PC-9 (cell line): Measurements from ENCODE around the gene MOCS3. TPM values are rescaled to one million over a fixed set of nuclear protein-coding genes. Genes with fewer than 3 reads are reported as not detected.

Experiments used
- BruUV-seq: library from RNA; stranded (reverse); fragments of 400-500 nt; replicated peaks from 2 replicates; lab custom pipeline; 2021; lab: Mats Ljungman, UMichigan
- CTCF ChIA-PET: fragments of 300-600 bp; sonication (Branson Sonifier 250); formaldehyde crosslinking; loops from one replicate; lab custom pipeline; 2022; ENCODE audit warnings: antibody characterized with exemption; lab: Charles Lee
- POLR2A ChIA-PET: fragments of 300-600 bp; sonication (Branson Sonifier 250); formaldehyde crosslinking; loops from one replicate; lab custom pipeline; 2022; ENCODE audit warnings: antibody characterized with exemption; ENCODE audit not compliant: unreplicated experiment; lab: Charles Lee
- DNase-seq, 2 experiments: peaks; one replicate each; pipeline versions ENCODE4 v3.0.0 to v3.0.0-alpha.2; 2015 to 2022; ENCODE audit warnings: mixed read lengths in 1 of 2
- H2AFZ ChIP-seq: fragments of 200-600 bp; sonication (generic); 2 replicates; pipeline ENCODE4 v1.8.1; 2017; ENCODE audit warnings: antibody characterized with exemption
- H3F3A ChIP-seq: fragments of 200-600 bp; sonication (generic); 2 replicates; pipeline ENCODE4 v1.8.1; 2017; ENCODE audit warnings: antibody characterized with exemption, mild to moderate bottlenecking, low read depth; ENCODE audit not compliant: insufficient read depth
- H3K27ac ChIP-seq: fragments of 200-600 bp; sonication (generic); 2 replicates; pipeline ENCODE4 v1.6.1; 2016; ENCODE audit warnings: mixed run types
- H3K27me3 ChIP-seq: fragments of 200-600 bp; sonication (generic); 2 replicates; pipeline ENCODE4 v1.6.1; 2016; ENCODE audit warnings: low read depth, mixed run types; ENCODE audit not compliant: insufficient read depth
- H3K36me3 ChIP-seq: fragments of 200-600 bp; sonication (generic); 2 replicates; pipeline ENCODE4 v1.6.1; 2016; ENCODE audit warnings: low read depth, mixed run types
- H3K4me1 ChIP-seq: fragments of 200-600 bp; sonication (generic); replicated peaks from 2 replicates; pipeline ENCODE4 v1.6.1; 2016; ENCODE audit warnings: mixed run types; ENCODE audit not compliant: insufficient read depth
- H3K4me2 ChIP-seq: fragments of 200-600 bp; sonication (generic); 2 replicates; pipeline ENCODE4 v1.6.1; 2017; ENCODE audit warnings: mixed run types
- H3K4me3 ChIP-seq: fragments of 200-600 bp; sonication (generic); 2 replicates; pipeline ENCODE4 v1.6.1; 2016; ENCODE audit warnings: mixed run types
- H3K79me2 ChIP-seq: fragments of 200-600 bp; sonication (generic); 2 replicates; pipeline ENCODE4 v1.6.1; 2017; ENCODE audit warnings: low read depth, mixed run types
- H3K9me2 ChIP-seq: fragments of 200-600 bp; sonication (generic); 2 replicates; pipeline ENCODE4 v1.8.1; 2017; ENCODE audit warnings: mild to moderate bottlenecking; ENCODE audit not compliant: insufficient read depth
- H3K9me3 ChIP-seq: fragments of 200-600 bp; sonication (generic); 2 replicates; pipeline ENCODE4 v1.8.1; 2016; ENCODE audit warnings: low read depth; ENCODE audit not compliant: insufficient read depth
- H4K20me1 ChIP-seq: fragments of 200-600 bp; sonication (generic); 2 replicates; pipeline ENCODE4 v1.8.1; 2017; ENCODE audit not compliant: insufficient read depth
- EZH2 ChIP-seq: fragments of 200-600 bp; sonication (generic); IDR thresholded peaks from 2 replicates; pipeline ENCODE4 v1.8.0; 2017; ENCODE audit warnings: antibody characterized with exemption, low read depth
- intact Hi-C: fragments of 100-400 bp; cut with micrococcal nuclease; formaldehyde crosslinking; loops from one replicate; pipeline ENCODE4 v1.10.0; 2022; ENCODE audit not compliant: unreplicated experiment
- total RNA-seq: library from RNA; stranded (reverse); gene quantifications from 2 replicates; pipeline ENCODE4 v1.2.3, GENCODE V29; 2021
- TF ChIP-seq, protein P1 (sequence below): fragments of 200-600 bp; sonication (generic); conservative IDR thresholded peaks from 2 replicates; pipeline ENCODE4 v1.6.1; 2017; ENCODE audit warnings: mixed run types, antibody characterized with exemption, mild to moderate bottlenecking, moderate library complexity

Gene MOCS3
- total RNA-seq, 1 experiment from 2014 or later, result 4.8 TPM

DNA sequence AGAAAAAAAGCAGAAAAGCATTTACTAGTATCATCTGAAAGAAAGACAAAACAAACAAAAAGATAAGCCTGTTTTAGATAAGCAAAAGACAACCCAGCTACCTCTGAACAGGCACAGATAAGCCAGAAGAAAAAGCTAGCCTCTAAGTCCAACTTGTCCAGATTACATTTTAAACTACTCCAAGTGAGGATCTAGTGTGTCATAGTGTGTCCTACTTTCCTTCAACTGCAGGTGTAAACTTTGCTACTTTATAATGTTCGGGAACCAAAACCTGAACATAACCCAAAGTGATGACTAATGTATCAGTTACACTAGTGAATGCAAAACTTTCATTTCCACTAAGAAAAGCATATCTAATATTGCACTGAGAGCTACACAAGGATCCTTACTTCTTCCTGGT lies 46.9 kb upstream of the MOCS3 start:
- Histone ChIP-seq H3K36me3 (peaks cover 24% of the 10 kb centered on the region; the same call in 1 of the 2 replicates), H3K9me2 (no peaks in the 10 kb centered on the region), H3K4me3 (no peak overlapping the region), H3K4me1 (no peaks in the 10 kb centered on the region), H3F3A (peaks cover 7% of the 10 kb centered on the region; the same call in 1 of the 2 replicates), H4K20me1 (peaks cover 98% of the 10 kb centered on the region), H3K4me2 (no peak overlapping the region), H3K9me3 (no peaks in the 10 kb centered on the region), H3K27me3 (no peaks in the 10 kb centered on the region), H3K79me2 (peaks cover 100% of the 10 kb centered on the region), H2AFZ (no peak overlapping the region), H3K27ac (no peak overlapping the region)
- no peak for DNase-seq
- ChIA-PET CTCF (no interaction called here), POLR2A (interaction anchor here (0.7 kb wide), 1 partner anchor 16 kb away, joined by 5 read pairs; no protein-coding TSS in a partner anchor)
- TF ChIP-seq, protein P1, sequence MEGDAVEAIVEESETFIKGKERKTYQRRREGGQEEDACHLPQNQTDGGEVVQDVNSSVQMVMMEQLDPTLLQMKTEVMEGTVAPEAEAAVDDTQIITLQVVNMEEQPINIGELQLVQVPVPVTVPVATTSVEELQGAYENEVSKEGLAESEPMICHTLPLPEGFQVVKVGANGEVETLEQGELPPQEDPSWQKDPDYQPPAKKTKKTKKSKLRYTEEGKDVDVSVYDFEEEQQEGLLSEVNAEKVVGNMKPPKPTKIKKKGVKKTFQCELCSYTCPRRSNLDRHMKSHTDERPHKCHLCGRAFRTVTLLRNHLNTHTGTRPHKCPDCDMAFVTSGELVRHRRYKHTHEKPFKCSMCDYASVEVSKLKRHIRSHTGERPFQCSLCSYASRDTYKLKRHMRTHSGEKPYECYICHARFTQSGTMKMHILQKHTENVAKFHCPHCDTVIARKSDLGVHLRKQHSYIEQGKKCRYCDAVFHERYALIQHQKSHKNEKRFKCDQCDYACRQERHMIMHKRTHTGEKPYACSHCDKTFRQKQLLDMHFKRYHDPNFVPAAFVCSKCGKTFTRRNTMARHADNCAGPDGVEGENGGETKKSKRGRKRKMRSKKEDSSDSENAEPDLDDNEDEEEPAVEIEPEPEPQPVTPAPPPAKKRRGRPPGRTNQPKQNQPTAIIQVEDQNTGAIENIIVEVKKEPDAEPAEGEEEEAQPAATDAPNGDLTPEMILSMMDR, result no peak
- TF ChIP-seq EZH2, result no peak
- BruUV-seq, result no TSS peak
- intact Hi-C loops, result no loop called here

DNA sequence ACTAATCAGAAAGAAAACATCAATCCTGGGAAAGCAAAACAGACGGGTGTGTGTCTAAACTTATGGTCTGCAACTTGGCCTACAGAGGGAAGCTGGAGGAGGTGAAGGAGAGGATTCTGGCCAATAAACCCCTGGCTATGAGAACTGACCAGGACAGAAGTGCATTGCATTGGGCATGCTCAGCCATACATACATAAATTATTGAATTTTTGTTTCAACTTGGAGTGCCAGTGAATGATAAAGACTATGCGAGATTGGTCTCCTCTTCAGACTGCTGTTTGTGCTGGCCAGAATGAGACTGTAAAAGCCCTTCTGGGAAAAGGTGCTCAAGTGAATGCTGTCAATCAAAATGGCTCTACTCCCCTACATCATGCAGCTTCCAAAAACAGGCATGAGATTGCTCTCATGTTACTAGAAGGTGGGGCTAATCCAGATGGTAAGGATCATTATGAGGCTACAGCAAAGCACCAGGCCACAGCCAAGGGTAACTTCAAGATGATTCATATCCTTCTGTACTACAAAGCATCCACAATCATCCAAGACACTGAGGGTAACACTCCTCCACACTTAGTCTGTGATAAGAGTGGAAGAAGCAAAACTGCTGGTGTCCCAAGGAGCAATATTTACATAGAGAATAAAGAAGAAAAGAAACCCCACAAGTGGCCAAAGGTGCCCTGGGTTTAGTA lies 44.8 kb upstream of the MOCS3 start:
- H3K9me3 ChIP-seq, result no peaks in the 10 kb centered on the region
- no peaks in the 10 kb centered on the region for H3K27me3 ChIP-seq
- peaks cover 100% of the 10 kb centered on the region for H4K20me1 ChIP-seq
- BruUV-seq, result no TSS peak
- H3K4me2 ChIP-seq, result no peak overlapping the region
- H3K27ac ChIP-seq, result no peak overlapping the region
- H3K36me3 ChIP-seq, result peaks cover 24% of the 10 kb centered on the region; the same call in 1 of the 2 replicates
- ChIA-PET CTCF (no interaction called here), POLR2A (interaction anchor here (0.5 to 0.8 kb wide), 2 partner anchors 41 to 75 kb away, joined by 3 to 5 read pairs; no protein-coding TSS in a partner anchor)
- intact Hi-C loops, result no loop called here
- no peak for DNase-seq
- TF ChIP-seq EZH2, result no peak
- TF ChIP-seq, protein P1, result no peak
- no peak overlapping the region for H3K4me3 ChIP-seq
- H3K79me2 ChIP-seq, result peaks cover 100% of the 10 kb centered on the region
- no peaks in the 10 kb centered on the region for H3K4me1 ChIP-seq
- peaks cover 7% of the 10 kb centered on the region for H3F3A ChIP-seq
- H3K9me2 ChIP-seq, result no peaks in the 10 kb centered on the region
- H2AFZ ChIP-seq, result no peak overlapping the region

DNA sequence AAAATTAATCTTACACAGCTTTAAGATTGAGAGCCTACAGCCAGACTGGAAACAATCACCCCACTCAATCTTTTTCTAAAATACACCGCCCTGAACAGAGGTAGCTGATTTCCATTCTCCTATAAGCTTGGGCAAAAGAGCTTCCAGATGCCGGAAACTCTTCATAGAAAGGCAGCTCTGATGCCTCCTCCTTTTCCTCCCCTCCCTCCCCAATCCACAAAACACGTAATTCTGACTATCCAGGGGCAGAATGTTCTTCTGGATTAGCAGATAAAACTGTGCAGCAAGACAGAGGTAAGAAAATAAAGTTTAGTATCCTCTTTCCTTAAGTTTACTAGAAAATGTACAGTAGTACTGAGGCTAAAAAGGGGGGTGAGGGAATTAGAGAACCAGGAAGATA lies 43.2 kb upstream of the MOCS3 start:
- no TSS peak for BruUV-seq

More for the DNA sequence above, 43.2 kb upstream of the MOCS3 start:
- CTCF ChIA-PET, result no interaction called here
- Histone ChIP-seq H3K4me2 (no peak overlapping the region), H3K79me2 (peaks cover 99% of the 10 kb centered on the region), H3K9me2 (no peaks in the 10 kb centered on the region), H4K20me1 (peaks cover 99% of the 10 kb centered on the region), H3K4me3 (no peak overlapping the region), H3K4me1 (no peaks in the 10 kb centered on the region), H3K36me3 (peaks cover 24% of the 10 kb centered on the region; the same call in 1 of the 2 replicates), H3F3A (peaks cover 7% of the 10 kb centered on the region), H2AFZ (no peak overlapping the region), H3K9me3 (no peaks in the 10 kb centered on the region), H3K27ac (no peak overlapping the region), H3K27me3 (no peaks in the 10 kb centered on the region)
- intact Hi-C loops, result no loop called here
- TF ChIP-seq, protein P1, result no peak
- TF ChIP-seq EZH2, result no peak
- DNase-seq, result no peak
- POLR2A ChIA-PET, result no interaction called here
